HepG2 (cell line): Measurements from ENCODE around the gene RBP5. TPM values are rescaled to one million over a fixed set of nuclear protein-coding genes. Genes with fewer than 3 reads are reported as not detected.
"Not testable (repeated sequence)": the region's sequence is repeated elsewhere in the genome, so short reads cannot be mapped to it uniquely, and the experiment has no call there.

ENCODE experiments used
- ATAC-seq: fragments of 200-7000 bp; cut with Tn5 transposase; 3 replicates; pipeline ENCODE4 v1.9.1; 2020; ENCODE audit warnings: mild to moderate bottlenecking, moderate library complexity
- BruUV-seq: library from RNA; stranded (reverse); fragments of 400-500 nt; replicated peaks from 2 replicates; lab custom pipeline; 2021; lab: Mats Ljungman, UMichigan
- CTCF ChIA-PET: fragments of 300-600 bp; formaldehyde crosslinking; extraction: SDS; loops from one replicate; lab custom pipeline; 2021; ENCODE audit warnings: low total read pairs, inconsistent platforms, low intra/inter-chr PET ratio; lab: Yijun Ruan, JAX
- POLR2A ChIA-PET: fragments of 350-600 bp; sonication (Branson Sonifier 250); formaldehyde crosslinking; loops from one replicate; lab custom pipeline; 2020; ENCODE audit warnings: antibody characterized with exemption, inconsistent platforms; lab: Yijun Ruan, JAX
- DNase-seq: peaks from one replicate; pipeline ENCODE4 v3.0.0-alpha.2; 2015; ENCODE audit warnings: low spot score
- FAIRE-seq: peaks from 3 replicates; lab custom pipeline; 2011; peaks lifted over from hg19 to GRCh38; lab: Jason Lieb, UNC
- H2AFZ ChIP-seq: one replicate; pipeline ENCODE4 v1.6.1; 2011; ENCODE audit warnings: low read length, inconsistent platforms
- H3K27ac ChIP-seq: fragments of 300-600 bp; 3 replicates; pipeline ENCODE4 v1.8.0; 2011; ENCODE audit warnings: mixed run types, mild to moderate bottlenecking, mixed read lengths, low read length, inconsistent platforms; ENCODE audit not compliant: insufficient read depth; ENCODE audit errors: extremely low read length
- H3K27me3 ChIP-seq, 2 experiments: fragments of 200-600 bp in 1 of 2; 2 replicates in 1 of 2; 3 replicates in 1 of 2; pipeline versions ENCODE4 v1.6.0 to v1.8.0; 2011; ENCODE audit warnings: low read length in 2 of 2, mild to moderate bottlenecking in 2 of 2, moderate library complexity in 2 of 2, inconsistent platforms in 1 of 2; ENCODE audit not compliant: insufficient read depth in 2 of 2, control insufficient read depth in 1 of 2
- H3K36me3 ChIP-seq, 2 experiments: fragments of 200-600 bp in 1 of 2; replicated peaks in 1 of 2; 2 replicates in 1 of 2; 3 replicates in 1 of 2; pipeline versions ENCODE4 v1.5.1 to v1.8.0; 2011; ENCODE audit warnings: low read length in 2 of 2, inconsistent platforms in 1 of 2; ENCODE audit not compliant: insufficient read depth in 2 of 2, control insufficient read depth in 1 of 2
- H3K4me1 ChIP-seq: 2 replicates; pipeline ENCODE4 v1.5.1; 2012; ENCODE audit warnings: low read length, inconsistent platforms; ENCODE audit not compliant: insufficient read depth
- H3K4me2 ChIP-seq: 2 replicates; pipeline ENCODE4 v1.6.0; 2011; ENCODE audit warnings: low read depth, low read length, inconsistent platforms
- H3K4me3 ChIP-seq, 3 experiments: fragments of 200-600 bp in 1 of 3; sonication (generic), shearing (Covaris generic) in 1 of 3; replicated peaks in 1 of 3; 2 replicates each; pipeline ENCODE4 v1.5.1; 2011 to 2016; ENCODE audit warnings: low read length in 3 of 3, inconsistent platforms in 2 of 3, low read depth in 2 of 3, mild to moderate bottlenecking in 2 of 3, control low read depth in 1 of 3, mixed read lengths in 1 of 3; ENCODE audit not compliant: insufficient read depth in 1 of 3
- H3K79me2 ChIP-seq: one replicate; pipeline ENCODE4 v1.6.1; 2011; ENCODE audit warnings: low read length, inconsistent platforms; ENCODE audit not compliant: insufficient read depth
- H3K9ac ChIP-seq: 2 replicates; pipeline ENCODE4 v1.6.0; 2011; ENCODE audit warnings: mild to moderate bottlenecking, low read depth, low read length, inconsistent platforms; ENCODE audit not compliant: insufficient read depth
- H3K9me3 ChIP-seq: 2 replicates; pipeline ENCODE4 v1.5.1; 2012; ENCODE audit warnings: mild to moderate bottlenecking, low read length
- H4K20me1 ChIP-seq: 2 replicates; pipeline ENCODE4 v1.6.0; 2011; ENCODE audit warnings: inconsistent platforms, mild to moderate bottlenecking, low read length, moderate library complexity; ENCODE audit not compliant: insufficient read depth
- ATF1 ChIP-seq: IDR thresholded peaks from 2 replicates; pipeline ENCODE4 v1.6.1; 2016; ENCODE audit warnings: mild to moderate bottlenecking, control low read depth
- CBX5 ChIP-seq: sonication (generic); formaldehyde crosslinking; IDR thresholded peaks from 2 replicates; pipeline ENCODE4 v1.4.0; 2020; ENCODE audit warnings: missing genetic modification reagents, borderline replicate concordance
- GMEB1 ChIP-seq: sonication (generic); formaldehyde crosslinking; IDR thresholded peaks from 2 replicates; pipeline ENCODE4 v1.5.1; 2020; ENCODE audit warnings: missing genetic modification reagents, mild to moderate bottlenecking, borderline replicate concordance
- HBP1 ChIP-seq: IDR thresholded peaks from 2 replicates; pipeline ENCODE4 v1.6.1; 2016; ENCODE audit warnings: low read depth, control low read depth
- LCORL ChIP-seq, 2 experiments: fragments of 450-650 bp in 1 of 2; sonication (generic) in 1 of 2; formaldehyde crosslinking in 1 of 2; IDR thresholded peaks; 2 replicates each; pipeline versions ENCODE4 v1.5.0 to v1.6.1; 2017 to 2020; ENCODE audit warnings: antibody characterized with exemption in 1 of 2, missing genetic modification reagents in 1 of 2
- MYPOP ChIP-seq: sonication (generic); formaldehyde crosslinking; IDR thresholded peaks from 2 replicates; pipeline ENCODE4 v1.8.1; 2023; ENCODE audit warnings: mild to moderate bottlenecking, moderate library complexity, missing genetic modification reagents
- SPEN ChIP-seq: sonication (generic); formaldehyde crosslinking; IDR thresholded peaks from 2 replicates; pipeline ENCODE4 v1.5.1; 2020; ENCODE audit warnings: low read depth, mild to moderate bottlenecking, missing genetic modification reagents
- ZNF121 ChIP-seq: sonication (generic); formaldehyde crosslinking; IDR thresholded peaks from 2 replicates; pipeline ENCODE4 v1.5.0; 2020; ENCODE audit warnings: mild to moderate bottlenecking, missing genetic modification reagents
- ZNF775 ChIP-seq: sonication (generic); formaldehyde crosslinking; IDR thresholded peaks from 2 replicates; pipeline ENCODE4 v1.4.0; 2020; ENCODE audit warnings: missing genetic modification reagents, mild to moderate bottlenecking, moderate library complexity, borderline replicate concordance
- WGBS: methylation state at CpG from one replicate; pipeline ENCODE4 v1.1.6; 2017; ENCODE audit warnings: low lambda C conversion rate; 5-methylcytosine and 5-hydroxymethylcytosine counted together
- in situ Hi-C: cut with HindIII; loops from 2 replicates; pipeline ENCODE4 v1.10.0; 2017; ENCODE audit warnings: low pct_unique_long_range_greater_than_20kb; ENCODE audit not compliant: extremely low pct_ligation_motif_present
- intact Hi-C: fragments of 100-400 bp; cut with micrococcal nuclease; formaldehyde crosslinking; loops from one replicate; pipeline ENCODE4 v1.10.0; 2022; ENCODE audit not compliant: unreplicated experiment
- polyA plus RNA-seq, 8 experiments: library from polyadenylated mRNA; depleted of rRNA in 3 of 8; stranded (reverse) in 7 of 8; unstranded in 1 of 8; fragments of >200 nt; fragmentation: Illumina TruSeq in 4 of 8; extraction: Trizol in 4 of 8; gene quantifications; 2 replicates each; pipeline versions ENCODE4 v1.2.1 to v1.2.3, GENCODE V29; 2011 to 2016; ENCODE audit warnings: low read depth in 4 of 8, missing spikeins in 1 of 8, mixed read lengths in 1 of 8; ENCODE audit not compliant: insufficient read depth in 1 of 8
- total RNA-seq, 5 experiments: library from RNA; depleted of rRNA; stranded (reverse); fragments of >200 nt; fragmentation: Illumina TruSeq; extraction: Trizol; gene quantifications; 2 replicates each; pipeline ENCODE4 v1.2.3, GENCODE V29; 2016; ENCODE audit warnings: low read depth in 1 of 5

Gene RBP5
- total and polyA plus RNA-seq, 2 of the 13 experiments (the other 11 are each of a cell fraction or from before 2014, with no cell fraction given) = 13.8 to 19.8 TPM

- TF ChIP-seq GMEB1 = no peak
- TF ChIP-seq CBX5 (CRISPR knock-in tag) = no peak
- no peak for TF ChIP-seq LCORL (IDR thresholded peaks at IDR 0.05)
- no peak for TF ChIP-seq LCORL (CRISPR knock-in tag; IDR thresholded peaks at IDR 0.05)
- no peak for TF ChIP-seq HBP1 (CRISPR knock-in tag)
- no peak for TF ChIP-seq SPEN (CRISPR knock-in tag)
- TF ChIP-seq ATF1 = no peak
- TF ChIP-seq MYPOP = no peak
- 0 out of 2 replicates have a peak, but pooled peaks have one; percentile 30 for TF ChIP-seq ZNF775
Observed at GRCh38 chr12:7107636-7108002, 21.1 kb downstream of the RBP5 start (continued).

- WGBS = 95% methylated on average over 5 of the region's 5 CpGs
- in situ Hi-C loops, CTCF ChIA-PET, intact Hi-C loops, H3K27ac ChIP-seq, H4K20me1 ChIP-seq, H3K9me3 ChIP-seq, H3K9ac ChIP-seq, FAIRE-seq, H2AFZ ChIP-seq, H3K36me3 ChIP-seq, ATAC-seq, H3K27me3 ChIP-seq, BruUV-seq, DNase-seq: not testable (repeated sequence)
- peak; percentile 90 for TF ChIP-seq ZNF121 (CRISPR knock-in tag)
- POLR2A ChIA-PET = interaction anchor here (1.1 to 4.3 kb wide), 16 partner anchors 8 to 202 kb away, joined by 3 to 88 read pairs (median 16); partner anchors contain the start of genes C12orf57, C1S, CLSTN3 and EMG1
- H3K79me2 ChIP-seq = peaks cover 22% of the 10 kb centered on the region
- peak overlapping the region; percentile 33 for H3K4me2 ChIP-seq
- peaks cover 40% of the 10 kb centered on the region for H3K4me1 ChIP-seq
- peak overlapping the region in 2 of 3 experiments; percentile 74 to 91; a peak in 3 of 6 replicates for H3K4me3 ChIP-seq
Observed at GRCh38 chr12:7107181-7107580, 21.5 kb downstream of the RBP5 start.
